Esophagus squamous epithelium (tissue), 4 donors: Measurements from ENCODE around the gene CXCR6.

Experiments used
- CTCF ChIP-seq, 6 experiments: fragments of 450-650 bp in 4 of 6; fragments of 200-600 bp in 2 of 6; sonication (generic) in 2 of 6; IDR thresholded peaks; one replicate each; pipeline ENCODE4 v1.5.1; 2016 to 2019; ENCODE audit warnings: antibody characterized with exemption in 6 of 6, mild to moderate bottlenecking in 4 of 6, moderate library complexity in 4 of 6
- POLR2A ChIP-seq, 4 donors: fragments of 450-650 bp; IDR thresholded peaks; one replicate each; pipeline ENCODE4 v1.6.1; 2017; ENCODE audit warnings: antibody characterized with exemption in 4 of 4, mild to moderate bottlenecking in 4 of 4, moderate library complexity in 3 of 4

GRCh38 chr3:45983770-45984169 lies 40.5 kb downstream of the CXCR6 start:
- TF ChIP-seq CTCF (IDR thresholded peaks at IDR 0.05) = no peak
- no peak for TF ChIP-seq POLR2A (IDR thresholded peaks at IDR 0.05)
